Activated naive CD4-positive, alpha-beta T cell treated with anti-CD3 and anti-CD28 coated beads for 36 hours (primary cell): ENCODE results near the gene ZFYVE19. TPM values are rescaled to one million over a fixed set of nuclear protein-coding genes. Genes with fewer than 3 reads are reported as not detected.

Source experiments
- CTCF ChIA-PET: fragments of 350-600 bp; sonication (Branson Sonifier 250); formaldehyde crosslinking; loops from one replicate; lab custom pipeline; 2021; ENCODE audit warnings: antibody characterized with exemption; lab: Charles Lee
- DNase-seq: peaks from one replicate; pipeline ENCODE4 v3.0.0-alpha.2; 2020
- H3K27ac Mint-ChIP-seq: one replicate; pipeline ENCODE4 v1.8.0; 2021; ENCODE audit warnings: mild to moderate bottlenecking, mixed read lengths
- H3K27me3 Mint-ChIP-seq: one replicate; pipeline ENCODE4 v1.8.0; 2021; ENCODE audit warnings: low read depth, mixed read lengths
- H3K36me3 Mint-ChIP-seq: one replicate; pipeline ENCODE4 v1.8.0; 2021; ENCODE audit warnings: low read depth, mixed read lengths
- H3K4me1 Mint-ChIP-seq: one replicate; pipeline ENCODE4 v1.8.0; 2021; ENCODE audit warnings: low read depth, mixed read lengths
- H3K4me3 Mint-ChIP-seq: one replicate; pipeline ENCODE4 v1.8.0; 2021; ENCODE audit warnings: mild to moderate bottlenecking, moderate library complexity, mixed read lengths
- H3K9me3 Mint-ChIP-seq: one replicate; pipeline ENCODE4 v1.8.0; 2021; ENCODE audit warnings: mixed read lengths
- intact Hi-C: fragments of 100-400 bp; cut with micrococcal nuclease; formaldehyde crosslinking; loops from one replicate; pipeline ENCODE4 v1.15.1; 2023
- total RNA-seq, 2 experiments: library from RNA; stranded (reverse); gene quantifications; one replicate each; pipeline ENCODE4 v1.2.3, GENCODE V29; 2021

ZFYVE19 gene
- total RNA-seq, 2 experiments from 2014 or later, result 15.4 to 17.0 TPM

DNA sequence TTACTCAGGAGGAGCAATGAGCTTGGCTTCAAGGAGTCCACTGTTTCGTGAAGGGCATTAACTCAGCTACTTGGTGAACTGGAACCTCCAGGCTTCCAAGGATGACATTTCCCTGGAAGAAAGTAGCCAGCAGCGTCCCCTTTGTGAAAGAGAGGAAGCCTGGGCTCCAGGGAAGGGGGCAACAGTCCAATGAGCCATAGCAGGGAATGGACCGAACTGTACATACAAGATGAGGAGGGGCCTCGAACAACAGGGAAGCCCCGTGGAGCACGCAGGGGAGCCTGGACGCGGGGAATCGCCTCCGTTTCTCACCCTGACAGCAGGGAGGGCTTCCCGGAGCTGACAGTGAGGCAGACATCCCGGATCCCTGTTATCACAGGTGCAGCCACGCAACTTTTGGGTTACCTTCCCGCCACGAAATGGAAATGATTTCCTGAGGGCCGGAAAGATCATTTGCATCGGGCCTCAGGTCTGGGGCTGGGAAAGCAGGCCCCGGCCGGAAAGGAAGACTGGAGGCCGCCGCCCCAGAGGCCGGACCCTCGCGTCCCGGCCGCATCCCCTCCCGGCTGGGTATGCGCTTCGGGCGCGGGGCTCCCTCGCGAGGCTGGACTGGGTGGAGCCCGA is 36.5 kb downstream of the ZFYVE19 start:
- Mint-ChIP-seq H3K4me1 (peaks cover 21% of the 10 kb centered on the region), H3K4me3 (peak overlapping the region; percentile 64), H3K36me3 (peaks cover 3% of the 10 kb centered on the region), H3K27ac (no peak overlapping the region), H3K27me3 (peaks cover 12% of the 10 kb centered on the region), H3K9me3 (no peaks in the 10 kb centered on the region)
- intact Hi-C loops, result no loop called here
- DNase-seq, result no peak
- CTCF ChIA-PET, result interaction anchor here (0.8 to 8.2 kb wide), 6 partner anchors 15 to 164 kb away, joined by 3 to 76 read pairs (median 5); partner anchors contain the start of gene VPS18

DNA sequence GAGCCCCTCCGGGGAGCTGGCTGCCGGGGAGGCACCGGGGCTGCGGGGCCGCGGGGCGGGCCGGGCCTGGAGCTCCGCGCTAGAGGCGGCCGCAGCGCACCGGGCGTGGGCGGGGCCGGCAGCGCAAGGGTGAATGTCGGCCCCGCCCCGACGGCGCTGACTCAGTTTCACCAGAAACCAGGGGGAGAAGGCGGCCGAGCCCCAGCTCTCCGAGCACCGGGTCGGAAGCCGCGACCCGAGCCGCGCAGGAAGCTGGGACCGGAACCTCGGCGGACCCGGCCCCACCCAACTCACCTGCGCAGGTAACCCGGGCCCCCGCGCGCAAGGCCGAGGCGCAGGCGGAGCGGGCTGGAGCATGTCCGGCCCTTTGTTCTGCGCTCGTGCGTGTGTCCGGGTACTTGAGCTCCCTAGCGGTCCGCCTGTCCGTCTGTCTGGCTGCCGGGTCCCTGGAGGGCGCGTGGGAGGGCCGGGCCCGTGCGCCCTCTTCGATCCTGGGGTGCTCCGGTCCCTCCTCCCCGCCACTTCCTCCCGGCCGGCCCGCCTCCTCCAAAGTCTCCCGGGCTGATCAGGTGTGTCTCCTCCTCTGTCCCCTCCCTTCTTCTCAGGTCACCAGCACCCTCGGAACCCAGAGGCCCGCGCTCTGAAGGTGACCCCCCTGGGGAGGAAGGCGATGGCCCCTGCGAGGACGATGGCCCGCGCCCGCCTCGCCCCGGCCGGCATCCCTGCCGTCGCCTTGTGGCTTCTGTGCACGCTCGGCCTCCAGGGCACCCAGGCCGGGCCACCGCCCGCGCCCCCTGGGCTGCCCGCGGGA is 37.2 kb downstream of the ZFYVE19 start, which contains the start of gene SPINT1:
TSS of gene SPINT1 (plus strand) at position 164 of the 811 bp plus-strand sequence. CDS start at position 671, 507 bp downstream.
- no peak within 1 kb of the TSS for H3K27ac Mint-ChIP-seq
- peak within 1 kb of the TSS; percentile 80 for H3K4me3 Mint-ChIP-seq
- intact Hi-C loops, result loop anchor here (1.0 kb wide), 2 partner anchors 37 to 387 kb away; partner anchors contain the start of genes CHP1, DNAJC17 and ZFYVE19
- H3K9me3 Mint-ChIP-seq, result no peaks in the 10 kb centered on the region
- peaks cover 12% of the 10 kb centered on the region for H3K27me3 Mint-ChIP-seq
- peak; percentile 72 for DNase-seq
- H3K36me3 Mint-ChIP-seq, result peaks cover 3% of the 10 kb centered on the region
- CTCF ChIA-PET, result interaction anchor here (0.8 to 8.2 kb wide), 6 partner anchors 14 to 165 kb away, joined by 3 to 76 read pairs (median 5); partner anchors contain the start of gene VPS18
- H3K4me1 Mint-ChIP-seq, result peaks cover 21% of the 10 kb centered on the region

DNA sequence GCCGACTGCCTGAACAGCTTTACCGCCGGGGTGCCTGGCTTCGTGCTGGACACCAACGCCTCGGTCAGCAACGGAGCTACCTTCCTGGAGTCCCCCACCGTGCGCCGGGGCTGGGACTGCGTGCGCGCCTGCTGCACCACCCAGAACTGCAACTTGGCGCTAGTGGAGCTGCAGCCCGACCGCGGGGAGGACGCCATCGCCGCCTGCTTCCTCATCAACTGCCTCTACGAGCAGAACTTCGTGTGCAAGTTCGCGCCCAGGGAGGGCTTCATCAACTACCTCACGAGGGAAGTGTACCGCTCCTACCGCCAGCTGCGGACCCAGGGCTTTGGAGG is 37.8 kb downstream of the ZFYVE19 start:
- peaks cover 3% of the 10 kb centered on the region for H3K36me3 Mint-ChIP-seq
- intact Hi-C loops, result loop anchor here (1.0 kb wide), 2 partner anchors 37 to 387 kb away; partner anchors contain the start of genes CHP1, DNAJC17 and ZFYVE19
- H3K9me3 Mint-ChIP-seq, result no peaks in the 10 kb centered on the region
- peaks cover 21% of the 10 kb centered on the region for H3K4me1 Mint-ChIP-seq
- peak; percentile 49 for DNase-seq
- H3K4me3 Mint-ChIP-seq, result peak overlapping the region; percentile 80
- H3K27ac Mint-ChIP-seq, result no peak overlapping the region
- H3K27me3 Mint-ChIP-seq, result peaks cover 12% of the 10 kb centered on the region
- CTCF ChIA-PET, result interaction anchor here (0.7 to 8.2 kb wide), 8 partner anchors 14 to 97 kb away, joined by 3 to 76 read pairs (median 4); partner anchors contain the start of genes RHOV and VPS18

DNA sequence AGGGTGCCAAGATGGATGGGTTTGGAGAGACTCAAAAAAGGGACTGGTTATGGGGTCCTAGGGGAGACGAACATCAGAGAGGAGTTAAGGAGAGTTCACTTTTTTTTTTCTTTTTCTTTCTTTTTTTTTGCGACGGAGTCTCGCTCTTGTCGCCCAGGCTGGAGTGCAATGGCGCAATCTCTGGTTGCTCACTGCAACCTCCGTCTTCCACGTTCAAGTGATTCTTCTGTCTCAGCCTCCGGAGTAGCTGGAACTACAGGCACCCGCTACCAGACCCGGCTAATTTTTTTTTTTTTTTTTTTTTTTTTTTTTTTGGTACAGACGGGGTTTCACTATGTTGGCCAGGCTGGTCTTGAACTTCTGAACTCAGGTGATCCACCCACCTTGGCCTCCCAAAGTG is 38.1 kb downstream of the ZFYVE19 start:
- H3K4me1 Mint-ChIP-seq, result peaks cover 21% of the 10 kb centered on the region
- peak overlapping the region; percentile 80 for H3K4me3 Mint-ChIP-seq
- H3K9me3 Mint-ChIP-seq, result no peaks in the 10 kb centered on the region
- H3K27ac Mint-ChIP-seq, result no peak overlapping the region
- intact Hi-C loops, result no loop called here
- peaks cover 12% of the 10 kb centered on the region for H3K27me3 Mint-ChIP-seq
- no peak for DNase-seq
- H3K36me3 Mint-ChIP-seq, result peaks cover 3% of the 10 kb centered on the region
- CTCF ChIA-PET, result interaction anchor here (0.7 to 8.2 kb wide), 7 partner anchors 13 to 97 kb away, joined by 3 to 76 read pairs (median 4); partner anchors contain the start of gene RHOV

DNA sequence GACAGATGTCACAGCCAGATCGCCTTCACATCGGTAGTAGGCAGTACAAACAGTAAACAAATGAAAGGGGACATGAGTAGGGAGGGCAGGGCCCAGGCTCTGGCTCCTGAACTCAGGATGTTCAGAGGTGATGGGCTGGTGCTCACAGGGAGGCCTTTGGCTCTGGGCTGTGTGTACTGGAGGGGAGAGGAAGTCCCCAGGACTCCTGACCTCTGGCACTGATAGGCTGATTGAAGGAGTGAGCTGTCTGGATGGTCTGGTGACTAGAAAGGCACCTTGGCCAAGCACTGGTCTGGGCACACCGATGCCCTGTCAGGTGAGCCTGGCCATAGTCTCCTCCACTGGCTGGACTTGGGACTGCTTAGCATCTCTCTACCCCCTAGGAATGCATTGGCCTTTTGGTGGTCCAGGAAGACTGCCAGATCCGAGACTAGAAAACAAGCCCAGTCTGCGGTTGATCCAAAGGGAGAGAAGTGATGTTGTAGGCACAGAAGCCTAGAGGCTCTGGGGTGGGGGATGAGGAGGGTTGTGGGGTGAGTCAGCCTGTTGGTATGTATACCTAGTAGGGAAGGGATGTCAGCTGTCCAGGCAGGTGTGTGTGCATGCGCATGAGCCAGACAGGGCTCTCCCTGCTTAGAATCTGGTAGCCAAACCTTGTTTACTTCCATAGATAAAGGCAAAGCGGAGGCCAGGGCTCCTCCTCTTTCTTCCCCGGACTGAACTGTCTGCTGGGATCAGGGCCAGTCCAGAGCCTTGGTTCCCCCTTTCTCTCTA is 38.8 kb downstream of the ZFYVE19 start:
- CTCF ChIA-PET, result interaction anchor here (0.7 to 8.2 kb wide), 5 partner anchors 13 to 50 kb away, joined by 3 to 76 read pairs (median 4); partner anchors contain the start of gene RHOV
- Mint-ChIP-seq H3K4me1 (peaks cover 21% of the 10 kb centered on the region), H3K27me3 (peaks cover 12% of the 10 kb centered on the region), H3K27ac (no peak overlapping the region), H3K9me3 (no peaks in the 10 kb centered on the region), H3K4me3 (peak overlapping the region; percentile 40), H3K36me3 (peaks cover 3% of the 10 kb centered on the region)
- no peak for DNase-seq
- intact Hi-C loops, result no loop called here

DNA sequence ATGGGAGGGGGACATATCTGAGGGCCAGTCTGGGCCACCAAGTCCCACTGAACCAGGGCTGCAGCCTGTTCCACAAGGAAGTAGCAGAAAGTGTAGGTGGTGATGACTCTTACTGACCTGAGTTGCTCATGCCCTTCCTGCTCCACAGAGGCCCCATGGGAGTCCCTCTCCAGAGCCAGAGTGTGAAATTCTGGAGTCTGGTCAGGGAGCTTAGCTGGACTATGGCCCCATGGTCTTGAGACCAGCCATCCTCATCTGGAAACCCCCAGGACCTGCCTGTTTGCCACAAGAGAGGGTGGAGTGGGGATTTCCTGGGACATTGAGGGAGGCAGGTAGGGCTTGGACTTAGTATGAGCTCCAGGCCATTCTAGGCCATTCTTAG is 39.9 kb downstream of the ZFYVE19 start:
- intact Hi-C loops, result no loop called here
- peaks cover 12% of the 10 kb centered on the region for H3K27me3 Mint-ChIP-seq
- peaks cover 21% of the 10 kb centered on the region for H3K4me1 Mint-ChIP-seq
- H3K36me3 Mint-ChIP-seq, result peaks cover 3% of the 10 kb centered on the region
- no peak overlapping the region for H3K27ac Mint-ChIP-seq
- H3K9me3 Mint-ChIP-seq, result no peaks in the 10 kb centered on the region
- CTCF ChIA-PET, result interaction anchor here (0.8 to 8.2 kb wide), 3 partner anchors 9 to 45 kb away, joined by 3 to 76 read pairs (median 4); no protein-coding TSS in a partner anchor
- no peak overlapping the region for H3K4me3 Mint-ChIP-seq
- no peak for DNase-seq

DNA sequence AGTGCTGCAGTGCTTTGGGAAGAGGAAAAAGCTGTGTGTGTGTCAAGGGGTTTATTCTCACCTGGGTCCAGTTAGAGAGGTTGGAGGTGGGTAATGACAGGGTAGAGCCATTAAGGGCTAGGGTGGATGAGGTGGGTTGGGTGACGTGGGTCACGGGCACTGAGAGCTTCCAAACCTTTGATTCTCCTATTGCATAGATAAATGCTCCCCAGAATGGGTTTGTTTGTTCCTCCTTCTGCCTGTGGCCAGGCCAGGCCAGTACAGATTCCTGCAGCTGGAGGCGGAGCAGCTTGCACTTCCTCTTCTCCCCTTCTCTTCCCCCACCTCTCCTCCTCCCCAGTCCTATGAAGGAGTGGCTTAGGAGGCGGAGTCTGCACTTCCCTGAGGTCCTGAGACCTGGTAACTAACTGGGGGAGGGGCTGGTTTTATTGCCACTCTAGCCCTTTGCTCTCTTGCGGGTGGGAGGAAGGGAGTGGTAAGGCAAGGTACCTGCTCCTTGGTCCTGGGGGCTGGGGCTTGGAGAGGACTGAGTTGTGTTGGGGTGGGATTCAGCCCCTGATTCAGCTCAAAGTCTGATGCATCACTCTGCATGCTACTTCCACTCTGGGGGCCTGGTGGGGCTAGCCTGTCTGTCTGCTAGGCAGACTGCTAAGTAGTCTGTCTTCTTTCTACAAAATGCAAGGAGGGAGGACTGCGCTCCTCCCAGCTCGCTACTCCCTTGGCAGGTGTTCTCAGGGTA is 40.5 kb downstream of the ZFYVE19 start:
- Mint-ChIP-seq H3K4me3 (no peak overlapping the region), H3K27ac (no peak overlapping the region), H3K27me3 (peaks cover 8% of the 10 kb centered on the region), H3K36me3 (peaks cover 3% of the 10 kb centered on the region), H3K9me3 (no peaks in the 10 kb centered on the region), H3K4me1 (peaks cover 21% of the 10 kb centered on the region)
- no peak for DNase-seq
- CTCF ChIA-PET, result interaction anchor here (0.8 to 8.2 kb wide), 3 partner anchors 8 to 45 kb away, joined by 3 to 76 read pairs (median 4); no protein-coding TSS in a partner anchor
- intact Hi-C loops, result no loop called here

DNA sequence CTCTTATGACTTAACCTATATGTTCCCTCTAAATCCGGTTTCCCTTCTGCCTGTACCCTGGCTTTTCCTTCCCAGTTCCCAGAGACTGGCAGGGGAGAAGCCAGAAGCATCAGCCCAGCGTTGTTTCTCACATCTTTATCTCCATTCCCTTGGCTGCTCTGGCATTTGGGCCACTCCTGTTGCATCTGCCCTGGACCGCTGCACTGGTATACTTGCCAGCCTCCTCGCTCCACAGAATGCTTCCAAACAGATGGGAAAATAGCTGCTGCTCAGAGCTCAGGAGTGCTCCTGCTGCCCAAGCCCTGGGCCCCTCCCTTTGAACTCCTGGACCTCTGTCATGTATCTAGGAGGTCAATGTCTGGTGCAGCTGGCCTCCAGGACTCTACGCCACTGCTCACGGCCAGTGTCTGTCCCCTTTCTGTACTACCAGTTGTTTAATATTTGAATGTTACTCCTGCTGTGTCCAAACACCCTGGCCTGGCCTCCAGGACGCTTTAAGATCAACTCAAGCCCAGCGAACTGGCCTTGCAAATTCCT is 43.8 kb downstream of the ZFYVE19 start:
- no peak overlapping the region for H3K4me3 Mint-ChIP-seq
- H3K27me3 Mint-ChIP-seq, result no peaks in the 10 kb centered on the region
- H3K36me3 Mint-ChIP-seq, result no peaks in the 10 kb centered on the region
- DNase-seq, result no peak
- H3K4me1 Mint-ChIP-seq, result peaks cover 13% of the 10 kb centered on the region
- CTCF ChIA-PET, result interaction anchor here (1.3 to 14.2 kb wide), 3 partner anchors 8 to 50 kb away, joined by 4 to 393 read pairs (median 76); partner anchors contain the start of gene VPS18
- no peak overlapping the region for H3K27ac Mint-ChIP-seq
- H3K9me3 Mint-ChIP-seq, result no peaks in the 10 kb centered on the region
- intact Hi-C loops, result no loop called here

DNA sequence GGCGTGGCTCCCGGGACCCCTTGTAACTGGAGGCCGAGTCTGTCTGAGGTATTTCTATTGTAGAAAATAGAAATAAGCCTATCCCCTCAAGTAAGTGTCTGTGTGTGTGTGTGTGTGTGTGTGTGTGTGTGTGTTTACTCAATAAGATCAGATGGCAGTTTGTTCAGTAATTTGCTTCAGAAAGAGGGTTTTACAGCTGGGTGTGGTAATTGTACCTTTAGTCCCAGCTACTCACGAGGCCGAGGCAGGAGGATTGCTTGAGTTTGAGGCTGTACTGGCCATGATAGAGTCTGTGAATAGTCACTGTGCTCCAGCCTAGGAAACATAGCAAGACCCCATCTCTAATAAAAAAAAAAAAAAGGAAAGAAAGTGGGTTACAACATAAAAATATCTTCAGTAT is 45.6 kb downstream of the ZFYVE19 start:
- H3K27ac Mint-ChIP-seq, result no peak overlapping the region
- H3K9me3 Mint-ChIP-seq, result no peaks in the 10 kb centered on the region
- H3K4me1 Mint-ChIP-seq, result peaks cover 6% of the 10 kb centered on the region
- CTCF ChIA-PET, result interaction anchor here (14.2 kb wide), 1 partner anchor 49 kb away, joined by 393 read pairs; the partner anchor contains the start of gene VPS18
- no peaks in the 10 kb centered on the region for H3K27me3 Mint-ChIP-seq
- H3K4me3 Mint-ChIP-seq, result no peak overlapping the region
- DNase-seq, result no peak
- no peaks in the 10 kb centered on the region for H3K36me3 Mint-ChIP-seq
- intact Hi-C loops, result no loop called here

DNA sequence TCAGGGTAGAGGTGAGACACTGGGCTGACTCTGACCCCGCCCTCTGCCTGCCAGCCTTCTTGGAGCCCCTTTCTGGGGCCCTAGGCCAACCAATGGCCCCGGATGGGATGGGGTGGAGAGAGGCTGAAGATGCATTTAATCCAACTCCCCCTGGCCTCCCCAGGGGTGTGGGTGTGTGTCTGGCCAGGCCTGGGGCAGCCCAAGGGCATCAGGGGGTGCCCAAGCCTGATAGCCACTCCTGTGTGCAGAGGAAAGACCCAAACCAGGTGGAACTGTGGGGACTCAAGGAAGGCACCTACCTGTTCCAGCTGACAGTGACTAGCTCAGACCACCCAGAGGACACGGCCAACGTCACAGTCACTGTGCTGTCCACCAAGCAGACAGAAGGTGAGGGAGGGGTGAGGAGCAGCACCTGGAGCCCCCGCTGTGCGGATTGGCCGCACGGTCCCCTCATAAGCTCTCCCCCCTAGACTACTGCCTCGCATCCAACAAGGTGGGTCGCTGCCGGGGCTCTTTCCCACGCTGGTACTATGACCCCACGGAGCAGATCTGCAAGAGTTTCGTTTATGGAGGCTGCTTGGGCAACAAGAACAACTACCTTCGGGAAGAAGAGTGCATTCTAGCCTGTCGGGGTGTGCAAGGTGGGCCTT is 46.5 kb downstream of the ZFYVE19 start:
- no peak for DNase-seq
- Mint-ChIP-seq H3K36me3 (no peaks in the 10 kb centered on the region), H3K9me3 (no peaks in the 10 kb centered on the region), H3K27me3 (no peaks in the 10 kb centered on the region), H3K4me3 (no peak overlapping the region), H3K4me1 (peaks cover 6% of the 10 kb centered on the region), H3K27ac (no peak overlapping the region)
- intact Hi-C loops, result no loop called here
- CTCF ChIA-PET, result interaction anchor here (14.2 kb wide), 1 partner anchor 48 kb away, joined by 393 read pairs; the partner anchor contains the start of gene VPS18
